ENCODE measurements around the gene FNBP1.
A peak's percentile ranks its signal among the peaks of the same experiment; 100 is the strongest.

Gene FNBP1

GRCh38 chr9:130042885-130043653, at the start of gene FNBP1:
Gene FNBP1 (minus strand): TSS chr9:130043189. CDS start chr9:130042975, 214 bp downstream.
- H3K4me3 ChIP-seq (replicated peaks in 1 of 2; ENCODE audit: low read depth in 2 of 2, low read length in 2 of 2), result peak within 1 kb of the TSS; percentile 83 to 90
- peak; percentile 81 to 82 for DNase-seq (ENCODE audit: low read depth in 2 of 2)
- TF ChIP-seq CTCF (IDR thresholded peaks at IDR 0.05; ENCODE audit: low read depth, low read length), result no peak

- H3K4me3 ChIP-seq (replicated peaks in 1 of 2; ENCODE audit: low read depth in 2 of 2, low read length in 2 of 2), result no peak overlapping the region
- no peak for DNase-seq (ENCODE audit: low read depth in 2 of 2)
- TF ChIP-seq CTCF (IDR thresholded peaks at IDR 0.05; ENCODE audit: low read depth, low read length), result no peak
Measured at GRCh38 chr9:130090915-130091314, 47.9 kb upstream of the FNBP1 start.

- H3K4me3 ChIP-seq (replicated peaks in 1 of 2; ENCODE audit: low read depth in 2 of 2, low read length in 2 of 2), result no peak overlapping the region
- no peak for DNase-seq (ENCODE audit: low read depth in 2 of 2)
- no peak for TF ChIP-seq CTCF (IDR thresholded peaks at IDR 0.05; ENCODE audit: low read depth, low read length)
Measured at GRCh38 chr9:130089141-130089540, 46.2 kb upstream of the FNBP1 start.

GRCh38 chr9:130088051-130088450, 45.1 kb upstream of the FNBP1 start:
- TF ChIP-seq CTCF (IDR thresholded peaks at IDR 0.05; ENCODE audit: low read depth, low read length), result no peak
- H3K4me3 ChIP-seq (replicated peaks in 1 of 2; ENCODE audit: low read depth in 2 of 2, low read length in 2 of 2), result no peak overlapping the region
- no peak for DNase-seq (ENCODE audit: low read depth in 2 of 2)

GRCh38 chr9:130084337-130084736, 41.3 kb upstream of the FNBP1 start:
- no peak for TF ChIP-seq CTCF (IDR thresholded peaks at IDR 0.05; ENCODE audit: low read depth, low read length)
- no peak for DNase-seq (ENCODE audit: low read depth in 2 of 2)
- no peak overlapping the region for H3K4me3 ChIP-seq (replicated peaks in 1 of 2; ENCODE audit: low read depth in 2 of 2, low read length in 2 of 2)

GRCh38 chr9:130078547-130078946, 35.6 kb upstream of the FNBP1 start:
- H3K4me3 ChIP-seq (replicated peaks in 1 of 2; ENCODE audit: low read depth in 2 of 2, low read length in 2 of 2), result no peak overlapping the region
- no peak for TF ChIP-seq CTCF (IDR thresholded peaks at IDR 0.05; ENCODE audit: low read depth, low read length)
- DNase-seq (ENCODE audit: low read depth in 2 of 2), result no peak

GRCh38 chr9:130073373-130073772, 30.4 kb upstream of the FNBP1 start:
- H3K4me3 ChIP-seq (replicated peaks in 1 of 2; ENCODE audit: low read depth in 2 of 2, low read length in 2 of 2), result no peak overlapping the region
- DNase-seq (ENCODE audit: low read depth in 2 of 2), result peak; percentile 68 to 87
- no peak for TF ChIP-seq CTCF (IDR thresholded peaks at IDR 0.05; ENCODE audit: low read depth, low read length)

All from cardiac fibroblast (primary cell).